ENCODE measurements around the gene KCNIP1.
A peak's percentile ranks its signal among the peaks of the same experiment; 100 is the strongest.

GRCh38 chr5:170508660-170509347 lies 5.0 kb downstream of the KCNIP1 start:
- TF ChIP-seq TAF1 (IDR thresholded peaks at IDR 0.05; ENCODE audit: low read depth) (no peak), EGR1 (IDR thresholded peaks at IDR 0.05) (no peak), EP300 (IDR thresholded peaks at IDR 0.05; ENCODE audit: borderline replicate concordance) (peak; percentile 34; the same call in 1 of the 2 replicates), NFIC (IDR thresholded peaks at IDR 0.05) (peak; percentile 31; the same call in 1 of the 2 replicates), REST (IDR thresholded peaks at IDR 0.05; ENCODE audit: low read depth) (no peak), FOXM1 (IDR thresholded peaks at IDR 0.05; ENCODE audit: borderline replicate concordance, low read depth) (no peak), TCF12 (IDR thresholded peaks at IDR 0.05; ENCODE audit: low read depth) (no peak), CEBPB (IDR thresholded peaks at IDR 0.05) (no peak)
- TF ChIP-seq, protein P1, sequence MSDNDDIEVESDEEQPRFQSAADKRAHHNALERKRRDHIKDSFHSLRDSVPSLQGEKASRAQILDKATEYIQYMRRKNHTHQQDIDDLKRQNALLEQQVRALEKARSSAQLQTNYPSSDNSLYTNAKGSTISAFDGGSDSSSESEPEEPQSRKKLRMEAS (IDR thresholded peaks at IDR 0.05), result no peak

Data from Ishikawa (cell line).